C4-2B (cell line): ENCODE measurements around the gene JMJD8.

Experiments used
- H3K27ac ChIP-seq: fragments of 450-650 bp; 2 replicates; pipeline ENCODE4 v1.5.1; 2017
- ZFX ChIP-seq: fragments of 450-650 bp; IDR thresholded peaks from 2 replicates; pipeline ENCODE4 v1.6.1; 2017
- TF ChIP-seq, protein P1 (sequence below): fragments of 450-650 bp; conservative IDR thresholded peaks from 2 replicates; pipeline ENCODE4 v1.5.1; 2017; ENCODE audit warnings: mild to moderate bottlenecking

JMJD8 gene

DNA sequence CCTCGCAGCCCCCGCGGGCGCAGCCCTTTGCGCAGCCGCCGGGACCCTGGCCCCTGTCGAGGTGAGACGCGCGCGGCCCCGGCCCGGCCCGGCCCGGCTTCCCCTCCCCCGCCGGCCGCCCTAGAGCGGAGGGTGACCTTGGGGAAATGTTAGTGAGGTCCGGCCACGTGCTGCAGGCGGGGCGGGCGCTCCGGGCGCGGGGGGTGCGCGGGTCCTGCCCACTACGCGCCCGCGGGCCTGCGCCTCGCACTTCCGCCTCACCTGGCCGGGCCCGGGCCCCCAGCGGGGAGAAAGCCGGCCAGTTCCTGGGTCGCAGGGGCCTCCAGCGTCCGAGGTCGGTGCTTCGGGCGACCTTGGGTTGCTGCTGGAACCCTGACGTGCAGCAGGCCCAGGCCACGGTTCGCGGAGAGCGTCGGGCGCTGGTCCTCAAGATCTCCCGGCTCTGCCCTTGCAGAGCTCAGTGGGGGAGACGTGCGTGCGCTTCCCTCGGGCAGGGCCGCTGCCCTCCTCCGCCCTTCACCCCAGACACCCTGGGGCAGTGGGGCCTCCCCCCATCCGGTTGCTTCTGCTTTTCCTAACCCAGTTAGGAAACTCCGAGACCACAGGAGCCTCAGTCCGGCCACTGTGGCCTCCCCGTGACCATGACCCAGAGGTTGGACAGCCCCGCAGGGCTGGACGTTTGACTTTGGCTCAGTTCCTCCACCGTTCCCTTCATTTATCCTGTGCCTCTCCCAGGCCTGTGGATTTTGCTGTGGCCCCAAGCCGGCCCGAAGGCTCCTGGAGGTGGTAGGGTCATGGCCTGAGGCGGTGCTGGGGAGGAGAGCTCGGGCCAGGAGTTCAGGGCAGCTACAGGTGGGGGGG, 41.7 kb downstream of the JMJD8 start:
- H3K27ac ChIP-seq = peak overlapping the region; percentile 99
- peak; percentile 82 for TF ChIP-seq ZFX
- TF ChIP-seq, protein P1, sequence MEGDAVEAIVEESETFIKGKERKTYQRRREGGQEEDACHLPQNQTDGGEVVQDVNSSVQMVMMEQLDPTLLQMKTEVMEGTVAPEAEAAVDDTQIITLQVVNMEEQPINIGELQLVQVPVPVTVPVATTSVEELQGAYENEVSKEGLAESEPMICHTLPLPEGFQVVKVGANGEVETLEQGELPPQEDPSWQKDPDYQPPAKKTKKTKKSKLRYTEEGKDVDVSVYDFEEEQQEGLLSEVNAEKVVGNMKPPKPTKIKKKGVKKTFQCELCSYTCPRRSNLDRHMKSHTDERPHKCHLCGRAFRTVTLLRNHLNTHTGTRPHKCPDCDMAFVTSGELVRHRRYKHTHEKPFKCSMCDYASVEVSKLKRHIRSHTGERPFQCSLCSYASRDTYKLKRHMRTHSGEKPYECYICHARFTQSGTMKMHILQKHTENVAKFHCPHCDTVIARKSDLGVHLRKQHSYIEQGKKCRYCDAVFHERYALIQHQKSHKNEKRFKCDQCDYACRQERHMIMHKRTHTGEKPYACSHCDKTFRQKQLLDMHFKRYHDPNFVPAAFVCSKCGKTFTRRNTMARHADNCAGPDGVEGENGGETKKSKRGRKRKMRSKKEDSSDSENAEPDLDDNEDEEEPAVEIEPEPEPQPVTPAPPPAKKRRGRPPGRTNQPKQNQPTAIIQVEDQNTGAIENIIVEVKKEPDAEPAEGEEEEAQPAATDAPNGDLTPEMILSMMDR = no peak

DNA sequence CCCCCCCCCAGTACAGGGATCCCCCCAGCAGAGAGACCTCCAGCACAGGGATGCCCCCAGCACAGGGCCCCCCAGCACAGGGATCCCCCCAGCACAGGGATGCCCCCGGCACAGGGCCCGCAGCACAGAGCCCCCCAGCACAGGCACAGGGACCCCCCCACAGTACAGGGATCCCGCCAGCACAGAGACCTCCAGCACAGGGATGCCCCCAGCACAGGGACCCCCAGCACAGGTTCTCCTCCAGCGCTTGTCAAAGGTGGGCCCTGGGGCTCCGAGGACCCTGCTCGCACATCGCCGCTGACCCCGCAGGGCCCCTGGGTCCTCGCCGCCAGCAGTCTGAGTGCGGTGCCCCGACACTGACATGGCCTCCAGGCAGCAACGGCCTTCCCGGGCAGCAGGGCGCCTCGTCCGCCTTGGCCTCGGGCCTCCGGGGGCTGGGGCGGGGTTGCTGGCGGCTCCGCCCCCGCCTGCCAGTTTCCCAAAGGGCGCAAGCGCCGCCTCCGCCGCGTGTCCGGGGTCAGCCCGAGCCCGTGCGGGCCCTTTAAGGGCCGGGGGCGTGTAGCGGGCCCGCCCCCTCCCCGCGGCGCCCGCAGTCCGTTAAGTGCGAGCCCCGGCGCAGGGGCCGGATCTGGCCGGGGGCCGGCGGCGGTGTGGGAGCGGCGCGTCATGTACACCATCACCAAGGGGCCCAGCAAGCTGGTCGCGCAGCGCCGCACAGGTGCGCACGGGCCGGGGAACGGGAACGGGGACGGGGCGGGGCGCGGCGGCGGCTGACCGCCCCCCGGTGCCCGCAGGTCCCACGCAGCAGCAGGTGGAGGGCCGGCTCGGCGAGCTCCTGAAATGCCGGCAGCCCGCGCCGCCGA, 42.6 kb downstream of the JMJD8 start, which contains the start of gene MCRIP2:
TSS of gene MCRIP2 (plus strand) at position 503 of the 863 bp plus-strand sequence. CDS start at position 667, 164 bp downstream.
- peak within 1 kb of the TSS; percentile 99 for H3K27ac ChIP-seq

DNA sequence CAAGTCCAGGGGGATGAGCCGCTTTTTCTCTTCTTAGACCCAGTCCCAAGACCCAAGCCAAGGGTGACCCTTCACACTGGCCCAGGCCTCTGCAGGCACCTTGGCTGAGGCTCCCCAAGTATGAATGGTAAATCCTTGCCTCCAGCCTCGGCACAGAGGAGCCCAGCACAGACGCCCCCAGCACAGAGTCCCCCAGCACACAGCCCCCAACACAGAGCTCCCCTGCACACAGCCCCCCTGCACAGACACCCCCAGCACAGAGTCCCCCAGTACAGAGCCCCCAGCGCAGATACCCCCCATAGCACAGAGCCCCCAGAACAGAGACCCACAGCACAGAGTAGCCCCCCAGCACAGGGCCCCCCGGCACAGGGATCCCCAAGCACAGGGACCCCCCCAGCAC, 43.5 kb downstream of the JMJD8 start:
- peak overlapping the region; percentile 99; the same call in 1 of the 2 replicates for H3K27ac ChIP-seq

More for the DNA sequence above, 42.6 kb downstream of the JMJD8 start, which contains the start of gene MCRIP2:
- TF ChIP-seq, protein P1 = no peak
- TF ChIP-seq ZFX = no peak

DNA sequence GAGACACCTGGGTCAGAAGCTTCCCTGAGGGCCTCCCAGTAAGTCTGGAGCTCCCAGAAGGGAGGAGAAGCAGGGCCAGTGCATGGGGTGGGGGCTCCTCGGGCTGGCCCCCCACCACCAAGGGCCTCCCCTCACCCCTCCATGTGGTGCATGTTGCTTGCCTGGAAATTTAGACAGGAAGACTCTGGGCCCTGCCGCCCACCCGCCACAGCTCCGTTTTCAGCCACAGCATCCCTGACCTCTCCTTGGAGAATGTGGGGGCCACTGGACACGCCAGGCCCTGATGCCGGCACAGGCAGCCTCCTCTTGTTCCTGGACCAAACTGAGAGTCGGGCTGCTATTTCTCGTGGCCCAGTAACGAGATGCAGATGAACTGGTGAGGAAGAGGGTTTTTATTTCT, 45.3 kb downstream of the JMJD8 start:
- TF ChIP-seq ZFX = no peak
- TF ChIP-seq, protein P1 = no peak
- H3K27ac ChIP-seq = peak overlapping the region; percentile 98; the same call in 1 of the 2 replicates

More for the DNA sequence above, 43.5 kb downstream of the JMJD8 start:
- TF ChIP-seq, protein P1 = no peak
- no peak for TF ChIP-seq ZFX

- no peak for TF ChIP-seq ZFX
- TF ChIP-seq, protein P1 = no peak
- peak overlapping the region; percentile 98; the same call in 1 of the 2 replicates for H3K27ac ChIP-seq
These were observed 46.0 kb downstream of the JMJD8 start for GRCh38 chr16:638034-638543.

- H3K27ac ChIP-seq = peak overlapping the region; percentile 98
- no peak for TF ChIP-seq ZFX
- TF ChIP-seq, protein P1 = no peak
These were observed 46.8 kb downstream of the JMJD8 start for GRCh38 chr16:637081-638018.
